ENCODE results near the gene DHX58.
A peak's percentile ranks its signal among the peaks of the same experiment; 100 is the strongest.
"Not testable (repeated sequence)": the region's sequence is repeated elsewhere in the genome, so short reads cannot be mapped to it uniquely, and the experiment has no call there.

The DHX58 gene

GRCh38 chr17:42112552-42113176, at the start of gene DHX58:
TSS of gene DHX58 (minus strand) at chr17:42112714. CDS start at chr17:42111892, 822 bp downstream.
- Mint-ChIP-seq H3K36me3 (peaks cover 30% of the 10 kb centered on the region), H3K4me1 (peaks cover 66% of the 10 kb centered on the region), H3K4me3 (peak within 1 kb of the TSS; percentile 90), H3K27ac (peak within 1 kb of the TSS; percentile 95), H3K9me3 (no peaks in the 10 kb centered on the region), H3K27me3 (no peaks in the 10 kb centered on the region)
- DNase-seq = peak; percentile 92
- CTCF ChIA-PET = interaction anchor here (1.1 to 13.0 kb wide), 8 partner anchors 8 to 149 kb away, joined by 3 to 222 read pairs (median 4); partner anchors contain the start of genes DNAJC7, KAT2A and NKIRAS2

GRCh38 chr17:42160531-42160910, 48.0 kb upstream of the DHX58 start:
- H3K36me3 Mint-ChIP-seq = no peaks in the 10 kb centered on the region

GRCh38 chr17:42159796-42160530, 47.4 kb upstream of the DHX58 start:
- H3K4me3 Mint-ChIP-seq = no peak overlapping the region
- DNase-seq = no peak
- H3K27ac Mint-ChIP-seq = no peak overlapping the region
- H3K9me3 Mint-ChIP-seq = no peaks in the 10 kb centered on the region
- peaks cover 3% of the 10 kb centered on the region for H3K27me3 Mint-ChIP-seq
- CTCF ChIA-PET = no interaction called here
- H3K4me1 Mint-ChIP-seq = peaks cover 11% of the 10 kb centered on the region
- no peaks in the 10 kb centered on the region for H3K36me3 Mint-ChIP-seq

More at GRCh38 chr17:42160531-42160910, 48.0 kb upstream of the DHX58 start:
- Mint-ChIP-seq H3K27ac (no peak overlapping the region), H3K9me3 (no peaks in the 10 kb centered on the region), H3K4me1 (peaks cover 6% of the 10 kb centered on the region), H3K4me3 (no peak overlapping the region), H3K27me3 (no peaks in the 10 kb centered on the region)
- DNase-seq = no peak
- CTCF ChIA-PET = no interaction called here

GRCh38 chr17:42155614-42156045, 43.1 kb upstream of the DHX58 start:
- H3K4me3 Mint-ChIP-seq = peak overlapping the region; percentile 79
- H3K27me3 Mint-ChIP-seq = peaks cover 5% of the 10 kb centered on the region
- H3K36me3 Mint-ChIP-seq = peaks cover 7% of the 10 kb centered on the region
- CTCF ChIA-PET = interaction anchor here (0.7 to 1.1 kb wide), 2 partner anchors 26 to 191 kb away, joined by 3 to 4 read pairs; partner anchors contain the start of gene KCNH4
- H3K9me3 Mint-ChIP-seq = no peaks in the 10 kb centered on the region
- peak overlapping the region; percentile 81 for H3K27ac Mint-ChIP-seq
- peaks cover 39% of the 10 kb centered on the region for H3K4me1 Mint-ChIP-seq
- no peak for DNase-seq

GRCh38 chr17:42153919-42154742, 41.6 kb upstream of the DHX58 start:
- no peak for DNase-seq
- H3K27ac Mint-ChIP-seq = peak overlapping the region; percentile 81
- peak overlapping the region; percentile 79 for H3K4me3 Mint-ChIP-seq
- H3K36me3 Mint-ChIP-seq = peaks cover 7% of the 10 kb centered on the region
- peaks cover 5% of the 10 kb centered on the region for H3K27me3 Mint-ChIP-seq
- no peaks in the 10 kb centered on the region for H3K9me3 Mint-ChIP-seq
- peaks cover 39% of the 10 kb centered on the region for H3K4me1 Mint-ChIP-seq
- CTCF ChIA-PET = interaction anchor here (0.9 to 1.3 kb wide), 2 partner anchors 36 to 191 kb away, joined by 3 to 4 read pairs; no protein-coding TSS in a partner anchor

- Mint-ChIP-seq H3K27ac (no peak overlapping the region), H3K4me1 (peaks cover 17% of the 10 kb centered on the region), H3K4me3 (no peak overlapping the region), H3K27me3 (no peaks in the 10 kb centered on the region), H3K36me3 (peaks cover 34% of the 10 kb centered on the region), H3K9me3 (no peaks in the 10 kb centered on the region)
- CTCF ChIA-PET = no interaction called here
- no peak for DNase-seq
Measured at GRCh38 chr17:42146911-42147607, 34.5 kb upstream of the DHX58 start.

GRCh38 chr17:42143138-42143537, 30.6 kb upstream of the DHX58 start:
- not testable (repeated sequence) for H3K27ac Mint-ChIP-seq, H3K9me3 Mint-ChIP-seq, DNase-seq, H3K27me3 Mint-ChIP-seq, H3K4me3 Mint-ChIP-seq
- peaks cover 13% of the 10 kb centered on the region for H3K4me1 Mint-ChIP-seq
- CTCF ChIA-PET = interaction anchor here (1.2 kb wide), 1 partner anchor 71 kb away, joined by 3 read pairs; no protein-coding TSS in a partner anchor
- peaks cover 40% of the 10 kb centered on the region for H3K36me3 Mint-ChIP-seq

GRCh38 chr17:42142371-42142896, 29.9 kb upstream of the DHX58 start:
- peaks cover 38% of the 10 kb centered on the region for H3K36me3 Mint-ChIP-seq
- no peak for DNase-seq
- no peaks in the 10 kb centered on the region for H3K27me3 Mint-ChIP-seq
- H3K4me1 Mint-ChIP-seq = peaks cover 11% of the 10 kb centered on the region
- no peaks in the 10 kb centered on the region for H3K9me3 Mint-ChIP-seq
- H3K4me3 Mint-ChIP-seq = no peak overlapping the region
- CTCF ChIA-PET = interaction anchor here (0.9 to 1.2 kb wide), 3 partner anchors 39 to 264 kb away, joined by 3 read pairs; no protein-coding TSS in a partner anchor
- H3K27ac Mint-ChIP-seq = peak overlapping the region; percentile 75

- H3K27ac Mint-ChIP-seq = no peak overlapping the region
- DNase-seq = no peak
- H3K36me3 Mint-ChIP-seq = peaks cover 36% of the 10 kb centered on the region
- no peaks in the 10 kb centered on the region for H3K9me3 Mint-ChIP-seq
- peaks cover 13% of the 10 kb centered on the region for H3K4me1 Mint-ChIP-seq
- CTCF ChIA-PET = interaction anchor here (1.0 kb wide), 1 partner anchor 40 kb away, joined by 3 read pairs; no protein-coding TSS in a partner anchor
- H3K4me3 Mint-ChIP-seq = no peak overlapping the region
- no peaks in the 10 kb centered on the region for H3K27me3 Mint-ChIP-seq
Measured at GRCh38 chr17:42141382-42141781, 28.9 kb upstream of the DHX58 start.

- CTCF ChIA-PET, H3K27ac Mint-ChIP-seq, H3K27me3 Mint-ChIP-seq, DNase-seq, H3K9me3 Mint-ChIP-seq, H3K4me3 Mint-ChIP-seq: not testable (repeated sequence)
- H3K36me3 Mint-ChIP-seq = peaks cover 38% of the 10 kb centered on the region
- peaks cover 20% of the 10 kb centered on the region for H3K4me1 Mint-ChIP-seq
Measured at GRCh38 chr17:42140690-42141089, 28.2 kb upstream of the DHX58 start.

GRCh38 chr17:42138749-42139492, 26.4 kb upstream of the DHX58 start:
- Mint-ChIP-seq H3K27ac (no peak overlapping the region), H3K27me3 (no peaks in the 10 kb centered on the region), H3K4me3 (no peak overlapping the region), H3K9me3 (no peaks in the 10 kb centered on the region), H3K36me3 (peaks cover 38% of the 10 kb centered on the region), H3K4me1 (peaks cover 32% of the 10 kb centered on the region)
- no peak for DNase-seq
- CTCF ChIA-PET = no interaction called here

GRCh38 chr17:42136654-42137051, 24.1 kb upstream of the DHX58 start:
- CTCF ChIA-PET = interaction anchor here (0.6 to 1.3 kb wide), 3 partner anchors 17 to 346 kb away, joined by 3 to 4 read pairs (median 3); no protein-coding TSS in a partner anchor
- Mint-ChIP-seq H3K4me3 (no peak overlapping the region), H3K27me3 (no peaks in the 10 kb centered on the region), H3K27ac (no peak overlapping the region), H3K9me3 (no peaks in the 10 kb centered on the region), H3K4me1 (peaks cover 47% of the 10 kb centered on the region), H3K36me3 (peaks cover 33% of the 10 kb centered on the region)
- no peak for DNase-seq

Data from activated naive CD4-positive, alpha-beta T cell treated with anti-CD3 and anti-CD28 coated beads, Interleukin-2, amount 10 ng/mL, durations not matched to agents 7 days and 5 days (primary cell).